HS-27A (cell line): ENCODE measurements around the gene MISP.
"Not testable (repeated sequence)": the region's sequence is repeated elsewhere in the genome, so short reads cannot be mapped to it uniquely, and the experiment has no call there.

Source experiments
- DNase-seq: peaks from one replicate; pipeline ENCODE4 v3.0.0-alpha.2; 2012; ENCODE audit warnings: low read depth, missing footprints

Gene MISP

DNA sequence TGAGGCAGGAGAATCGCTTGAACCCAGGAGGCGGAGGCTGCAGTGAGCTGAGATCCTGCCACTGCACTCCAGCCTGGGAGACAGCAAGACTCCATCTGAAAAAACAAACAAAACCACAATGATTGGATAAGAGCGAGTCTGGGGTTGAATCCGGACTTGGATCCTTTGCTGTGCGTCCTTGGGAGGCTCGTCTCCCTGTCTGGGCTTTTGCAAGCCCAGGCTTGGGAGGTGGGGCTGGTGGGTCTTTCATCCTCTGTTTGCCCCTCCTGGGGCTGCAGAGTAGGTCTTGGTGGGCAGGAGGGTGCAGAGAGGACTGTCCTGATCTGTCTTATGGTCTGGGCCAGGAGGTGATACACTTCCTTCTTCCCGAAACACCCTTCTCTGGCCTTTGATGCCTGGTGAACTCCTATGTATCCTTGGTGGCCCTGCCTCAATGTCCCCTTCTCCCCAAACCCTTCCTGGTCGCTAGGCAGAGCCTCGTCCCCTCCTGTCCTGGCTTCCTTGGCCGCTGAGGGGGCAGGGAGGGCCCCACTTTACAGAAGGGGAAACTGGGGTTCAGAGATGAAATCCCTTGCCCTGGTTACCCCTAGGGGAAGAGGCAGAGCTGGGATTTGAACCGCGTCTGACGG is 25.3 kb upstream of the MISP start:
- DNase-seq = no peak

- no peak for DNase-seq
Observed at GRCh38 chr19:726993-727956, 23.6 kb upstream of the MISP start.

GRCh38 chr19:728011-728410 is 22.9 kb upstream of the MISP start:
- DNase-seq = no peak

- not testable (repeated sequence) for DNase-seq
Observed at GRCh38 chr19:729564-729963, 21.3 kb upstream of the MISP start.

- DNase-seq = no peak
Observed at GRCh38 chr19:729965-730668, 20.8 kb upstream of the MISP start.

- DNase-seq = no peak
Observed at GRCh38 chr19:731000-731399, 19.9 kb upstream of the MISP start.

DNA sequence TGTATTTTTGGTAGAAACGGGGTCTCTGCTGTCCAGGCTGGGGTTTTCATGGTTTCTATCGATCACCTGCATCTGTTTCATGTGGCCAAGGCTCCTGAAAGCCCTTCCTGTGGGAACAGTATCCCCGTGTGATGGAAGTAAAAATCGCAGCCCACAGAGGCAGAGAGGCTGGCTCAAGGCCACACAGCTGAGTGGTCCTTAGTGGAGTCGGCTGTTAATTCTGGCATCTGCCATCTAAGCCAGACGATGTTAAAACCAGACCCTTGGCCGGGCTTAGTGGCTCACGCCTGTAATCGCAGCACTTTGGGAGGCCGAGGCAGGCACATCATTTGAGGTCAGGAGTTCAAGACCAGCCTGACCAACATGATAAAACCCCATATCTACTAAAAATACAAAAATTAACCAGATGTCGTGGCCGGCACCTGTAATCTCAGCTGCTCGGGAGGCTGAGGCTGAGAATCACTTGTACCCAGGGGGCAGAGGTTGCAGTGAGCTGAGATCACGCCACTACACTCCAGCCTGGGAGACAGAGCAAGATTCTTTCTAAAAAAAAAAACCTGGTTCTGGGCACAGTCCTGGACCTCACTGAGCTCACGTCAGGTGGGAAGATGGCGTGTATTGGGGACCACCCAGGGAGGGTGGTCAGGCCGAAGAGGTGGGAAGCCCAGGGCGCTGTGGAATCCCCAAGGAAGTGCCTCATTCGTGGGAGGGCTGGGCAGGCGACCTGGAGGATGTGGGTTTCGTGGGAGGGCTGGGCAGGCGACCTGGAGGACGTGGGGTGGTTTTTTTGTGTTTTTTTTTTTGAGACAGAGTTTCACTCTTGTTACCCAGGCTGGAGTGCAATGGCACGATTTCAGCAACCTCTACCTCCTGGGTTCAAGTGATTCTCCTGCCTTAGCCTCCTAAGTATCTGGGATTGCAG is 18.5 kb upstream of the MISP start:
- DNase-seq = no peak

GRCh38 chr19:734716-735115 is 16.2 kb upstream of the MISP start:
- no peak for DNase-seq

GRCh38 chr19:736125-736524 is 14.8 kb upstream of the MISP start:
- no peak for DNase-seq

GRCh38 chr19:737591-738093 is 13.3 kb upstream of the MISP start:
- no peak for DNase-seq

DNA sequence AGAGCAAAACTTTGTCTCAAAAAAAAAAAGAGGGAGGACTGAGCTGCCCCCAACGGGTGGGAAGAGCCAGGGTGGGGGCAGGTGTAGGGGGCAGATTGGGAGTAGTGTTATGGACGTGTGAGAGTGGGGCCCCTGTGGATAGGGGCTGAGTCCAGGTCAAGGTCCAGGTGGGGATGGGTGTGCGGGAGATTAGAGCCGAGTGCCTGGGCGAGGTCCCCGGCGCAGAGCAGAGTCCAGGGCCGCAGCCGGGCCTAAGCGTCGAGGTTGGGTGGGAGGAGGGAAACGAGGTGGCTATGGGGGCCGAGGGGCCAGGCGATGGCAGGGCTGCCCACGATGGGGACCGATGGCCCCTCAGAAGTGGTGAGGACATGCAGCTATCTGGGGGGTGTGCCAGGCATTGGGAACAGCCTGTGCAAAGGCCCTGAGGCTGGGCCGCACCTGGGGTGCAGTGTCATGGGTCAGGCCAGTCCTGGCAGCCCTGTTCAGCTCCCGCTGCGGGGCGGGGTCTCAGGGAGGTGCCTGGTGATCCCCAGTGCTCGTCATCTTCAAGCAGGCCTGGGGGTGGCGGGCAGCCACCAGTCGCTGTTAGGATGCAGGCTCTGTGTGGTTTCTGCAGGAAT is 12.3 kb upstream of the MISP start:
- no peak for DNase-seq

DNA sequence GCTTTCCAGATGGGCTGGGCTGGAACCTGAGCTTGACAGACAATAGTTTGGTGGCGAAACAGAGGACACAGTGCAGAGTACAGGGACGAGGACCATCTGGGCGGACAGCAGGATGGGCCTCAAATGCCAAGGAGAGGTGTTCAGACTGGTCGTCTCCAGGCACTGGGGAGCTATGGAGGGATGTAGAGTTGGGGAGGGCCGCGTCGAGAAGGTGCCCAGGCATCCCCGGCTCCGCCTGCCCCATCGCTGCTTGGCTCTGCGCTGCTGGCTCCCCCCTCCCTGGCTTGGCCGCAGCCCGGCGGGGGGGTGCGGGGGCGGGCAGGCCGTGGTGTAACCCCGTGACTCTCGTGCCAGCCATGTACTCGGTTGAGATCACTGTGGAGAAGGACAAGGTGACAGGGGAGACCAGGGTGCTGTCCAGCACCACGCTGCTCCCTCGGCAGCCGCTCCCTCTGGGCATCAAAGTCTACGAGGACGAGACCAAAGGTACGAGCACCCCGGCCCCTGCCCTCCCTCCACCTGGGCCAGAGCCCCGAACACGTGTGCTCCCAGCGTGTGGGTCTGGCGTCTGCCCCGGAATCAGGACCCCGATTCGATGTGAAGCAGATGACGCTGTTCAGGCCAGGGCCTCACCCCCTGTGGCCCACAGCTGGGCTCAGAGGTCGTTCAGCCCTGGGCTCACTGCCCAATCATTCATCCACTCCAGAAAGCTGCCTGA is 10.8 kb upstream of the MISP start:
- no peak for DNase-seq

DNA sequence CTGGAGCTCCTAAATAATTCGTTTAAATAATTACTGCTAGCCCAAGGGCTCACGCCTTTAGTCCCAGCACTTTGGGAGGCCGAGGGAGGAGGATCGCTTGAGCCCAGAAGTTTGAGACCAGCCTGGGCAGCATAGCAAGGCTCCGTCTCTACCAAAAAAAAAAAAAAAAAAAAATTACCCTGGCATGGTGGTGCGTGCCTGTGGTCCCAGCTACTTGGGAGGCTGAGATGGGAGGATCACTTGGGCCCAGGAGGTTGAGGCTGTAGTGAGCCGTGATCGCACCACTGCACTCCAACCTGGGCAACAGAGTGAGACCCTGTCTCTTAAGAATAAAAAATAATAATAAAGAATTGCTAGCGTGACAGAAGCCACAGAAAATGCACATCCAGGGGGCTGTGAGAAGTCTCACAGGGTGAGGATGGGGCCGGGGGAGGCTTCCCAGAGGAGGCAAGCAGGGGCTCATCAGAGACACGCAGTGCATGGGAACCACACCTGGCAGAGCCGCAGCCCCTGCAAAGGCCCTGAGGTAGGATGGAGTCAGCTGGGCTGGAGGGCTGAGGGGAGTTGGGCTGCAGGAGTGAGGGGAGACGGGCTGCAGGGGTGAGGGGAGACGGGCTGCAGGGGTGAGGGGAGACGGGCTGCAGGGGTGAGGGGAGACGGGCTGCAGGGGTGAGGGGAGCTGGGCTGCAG is 10.0 kb upstream of the MISP start:
- DNase-seq = not testable (repeated sequence)

DNA sequence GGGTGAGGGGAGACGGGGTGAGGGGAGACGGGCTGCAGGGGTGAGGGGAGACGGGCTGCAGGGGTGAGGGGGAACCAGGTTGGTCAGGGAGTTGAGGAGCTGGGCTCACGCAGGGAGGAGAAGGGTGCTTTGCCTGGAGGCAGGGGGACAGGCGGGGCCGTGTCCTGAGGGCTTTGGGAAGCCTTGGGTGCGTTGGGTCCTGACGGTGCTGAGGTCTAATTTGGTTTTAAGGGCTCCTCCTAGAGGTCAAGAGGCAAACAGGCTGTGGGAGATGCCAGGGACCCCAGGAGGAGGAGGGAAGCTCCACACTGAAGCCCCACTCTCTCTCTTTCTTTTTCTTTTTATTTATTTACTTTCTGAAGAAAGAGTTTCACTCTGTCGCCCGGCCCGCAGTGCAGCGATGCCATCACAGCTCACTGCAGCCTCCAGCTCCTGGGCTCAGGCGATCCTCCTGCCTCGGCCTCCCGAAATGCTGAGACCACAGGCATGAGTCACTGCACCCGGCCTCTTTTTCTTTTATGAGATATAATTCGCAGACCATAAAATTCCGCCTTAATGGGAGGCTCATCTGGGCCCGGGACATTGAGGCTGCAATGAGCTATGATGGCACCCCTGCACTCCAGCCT is 9.3 kb upstream of the MISP start:
- no peak for DNase-seq

DNA sequence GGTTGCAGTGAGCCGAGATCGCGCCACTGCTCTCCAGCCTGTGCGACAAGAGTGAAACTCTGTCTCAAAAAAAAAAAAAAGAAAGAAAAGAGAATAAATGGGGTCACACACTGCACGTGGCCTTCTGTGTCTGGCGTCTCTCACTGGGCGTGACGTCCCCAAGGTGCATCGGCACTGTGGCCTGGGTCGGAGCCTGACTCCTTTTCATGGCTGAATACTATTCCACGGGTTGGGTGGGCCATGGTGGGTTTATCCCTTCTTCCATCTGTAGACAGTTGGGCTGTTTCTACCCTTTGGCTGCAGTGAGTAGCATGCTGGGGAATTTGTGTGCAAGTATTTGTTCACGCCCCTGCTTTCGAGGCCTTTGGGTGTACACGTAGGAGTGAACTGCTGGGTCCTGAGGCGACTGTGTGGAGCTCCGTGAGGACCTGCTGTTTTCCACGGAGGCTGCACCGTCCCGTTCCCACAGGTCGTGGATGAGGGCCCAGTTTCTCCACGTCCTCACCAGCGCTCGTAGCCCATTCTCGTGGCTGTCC is 8.3 kb upstream of the MISP start:
- DNase-seq = no peak

DNA sequence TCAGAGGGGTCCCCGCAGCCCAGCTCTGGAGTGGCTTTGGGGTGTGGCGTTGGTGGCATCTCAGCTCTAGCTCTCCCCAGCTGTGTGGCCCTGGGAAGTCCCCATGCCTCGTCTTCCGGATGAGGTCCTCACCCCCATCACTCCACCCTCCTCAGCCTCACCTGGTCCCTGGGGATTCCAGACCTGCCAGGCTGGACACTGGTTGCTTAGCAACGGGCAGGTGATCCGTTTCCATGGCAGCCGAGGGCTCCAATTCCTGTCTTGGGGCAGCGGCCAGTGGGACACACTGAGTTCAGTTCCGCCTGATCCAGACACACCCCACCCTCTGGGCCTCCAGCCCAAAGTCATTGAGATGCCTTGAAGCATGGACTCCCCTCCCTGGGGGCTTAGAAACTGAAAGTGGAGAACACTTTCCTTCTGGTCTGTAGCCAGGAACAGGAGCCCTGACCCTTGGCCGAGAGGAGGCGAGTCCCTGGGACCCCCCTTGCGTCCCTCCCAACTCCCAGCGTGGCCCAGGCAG is 7.7 kb upstream of the MISP start:
- no peak for DNase-seq

DNA sequence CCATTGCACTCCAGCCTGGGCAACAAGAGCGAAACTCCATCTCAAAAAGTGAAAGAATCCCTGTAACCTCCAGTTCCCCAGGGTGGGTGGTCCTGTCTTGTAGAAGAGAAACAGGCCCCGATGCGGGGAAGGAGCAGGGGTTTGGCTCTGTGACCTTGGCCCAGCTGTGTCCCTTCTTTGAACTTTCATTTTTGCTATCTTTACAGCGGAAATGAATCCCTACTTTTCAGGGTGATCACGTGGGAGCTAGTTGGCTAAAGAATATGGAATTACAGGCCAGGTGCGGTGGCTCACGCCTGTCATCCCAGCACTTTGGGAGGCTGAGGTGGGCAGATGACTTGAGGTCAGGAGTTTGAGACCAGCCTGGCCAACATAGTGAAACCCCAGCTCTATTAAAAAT is 5.8 kb upstream of the MISP start:
- DNase-seq = not testable (repeated sequence)

DNA sequence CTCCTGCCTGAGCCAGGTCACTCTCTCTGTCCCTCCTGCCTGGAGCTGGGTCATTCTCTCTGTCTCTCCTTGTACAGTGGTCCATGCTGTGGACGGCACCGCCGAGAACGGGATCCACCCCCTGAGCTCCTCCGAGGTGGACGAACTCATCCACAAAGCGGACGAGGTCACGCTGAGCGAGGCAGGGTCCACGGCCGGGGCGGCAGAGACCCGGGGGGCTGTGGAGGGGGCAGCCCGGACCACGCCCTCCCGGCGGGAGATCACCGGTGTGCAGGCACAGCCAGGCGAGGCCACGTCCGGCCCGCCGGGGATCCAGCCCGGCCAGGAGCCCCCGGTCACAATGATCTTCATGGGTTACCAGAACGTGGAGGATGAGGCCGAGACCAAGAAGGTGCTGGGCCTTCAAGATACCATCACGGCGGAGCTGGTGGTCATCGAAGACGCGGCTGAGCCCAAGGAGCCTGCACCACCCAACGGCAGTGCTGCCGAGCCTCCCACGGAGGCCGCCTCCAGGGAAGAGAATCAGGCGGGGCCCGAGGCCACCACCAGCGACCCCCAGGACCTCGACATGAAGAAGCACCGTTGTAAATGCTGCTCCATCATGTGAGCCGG is 4.6 kb upstream of the MISP start:
- DNase-seq = no peak
